SU-DHL-6 (cell line): ENCODE measurements around the gene PFKL.

ENCODE experiments used
- H2AFZ ChIP-seq: fragments of 200-600 bp; sonication (generic); 2 replicates; pipeline ENCODE4 v1.6.1; 2014; ENCODE audit warnings: low read depth, mild to moderate bottlenecking, moderate library complexity, mixed read lengths, antibody characterized with exemption, low read length; ENCODE audit not compliant: severe bottlenecking
- H3F3A ChIP-seq: fragments of 200-600 bp; shearing (Covaris generic); 2 replicates; pipeline ENCODE4 v1.6.0; 2016; ENCODE audit warnings: antibody characterized with exemption, mild to moderate bottlenecking; ENCODE audit not compliant: insufficient read depth
- H3K27ac ChIP-seq: fragments of 200-600 bp; sonication (generic); 2 replicates; pipeline ENCODE4 v1.5.1; 2016; ENCODE audit warnings: low read depth, mild to moderate bottlenecking, low read length, moderate library complexity, mixed read lengths
- H3K27me3 ChIP-seq: fragments of 200-600 bp; sonication (generic), shearing (Covaris generic); 2 replicates; pipeline ENCODE4 v1.6.0; 2014; ENCODE audit warnings: mild to moderate bottlenecking, low read length
- H3K36me3 ChIP-seq: fragments of 200-600 bp; sonication (generic); 2 replicates; pipeline ENCODE4 v1.6.1; 2014; ENCODE audit warnings: mild to moderate bottlenecking, low read length, mixed read lengths
- H3K4me2 ChIP-seq: fragments of 300-600, 200-600 bp; shearing (Covaris generic), sonication (generic); 2 replicates; pipeline ENCODE4 v1.6.0; 2014; ENCODE audit warnings: low read length, low read depth, mild to moderate bottlenecking; ENCODE audit not compliant: poor library complexity, severe bottlenecking
- H3K4me3 ChIP-seq: fragments of 200-600 bp; sonication (generic); 2 replicates; pipeline ENCODE4 v1.5.1; 2014; ENCODE audit warnings: antibody characterized with exemption, low read length, mild to moderate bottlenecking, mixed read lengths; ENCODE audit not compliant: insufficient read depth, poor library complexity, severe bottlenecking
- H3K79me2 ChIP-seq: fragments of 200-600 bp; sonication (generic); 2 replicates; pipeline ENCODE4 v1.6.1; 2014; ENCODE audit warnings: mild to moderate bottlenecking, low read length, moderate library complexity; ENCODE audit not compliant: insufficient read depth
- H3K9ac ChIP-seq: fragments of 200-600 bp; sonication (generic); 2 replicates; pipeline ENCODE4 v1.7.0; 2014; ENCODE audit warnings: mild to moderate bottlenecking, low read length
- H3K9me2 ChIP-seq: fragments of 200-600 bp; sonication (generic); replicated peaks from 2 replicates; pipeline ENCODE4 v1.6.1; 2014; ENCODE audit warnings: low read length; ENCODE audit not compliant: insufficient read depth
- H3K9me3 ChIP-seq: fragments of 200-600 bp; sonication (generic); 2 replicates; pipeline ENCODE4 v1.6.1; 2014; ENCODE audit warnings: low read length, mixed read lengths; ENCODE audit not compliant: insufficient read depth
- H4K20me1 ChIP-seq: fragments of 200-600 bp; sonication (generic); 2 replicates; pipeline ENCODE4 v1.6.1; 2014; ENCODE audit warnings: low read depth, mild to moderate bottlenecking, antibody characterized with exemption, low read length, moderate library complexity, mixed read lengths
- CTCF ChIP-seq: fragments of 200-600 bp; sonication (generic); IDR thresholded peaks from one replicate; pipeline ENCODE4 v1.5.1; 2017; ENCODE audit warnings: antibody characterized with exemption, mild to moderate bottlenecking, low read length, moderate library complexity; ENCODE audit not compliant: insufficient read depth, poor library complexity, severe bottlenecking
- EZH2phosphoT487 ChIP-seq: fragments of 200-600 bp; sonication (generic), shearing (Covaris generic); conservative IDR thresholded peaks from 2 replicates; pipeline ENCODE4 v1.6.1; 2018; ENCODE audit warnings: mild to moderate bottlenecking, antibody characterized with exemption, low read length, moderate library complexity, mixed read lengths

Gene PFKL

GRCh38 chr21:44370786-44371410 lies 71.0 kb downstream of the PFKL start:
- H3K4me2 ChIP-seq: no peak overlapping the region
- no peaks in the 10 kb centered on the region for H3K9me2 ChIP-seq
- no peak overlapping the region for H3K9ac ChIP-seq
- no peak overlapping the region for H3K4me3 ChIP-seq
- H3K36me3 ChIP-seq: no peaks in the 10 kb centered on the region
- no peaks in the 10 kb centered on the region for H3F3A ChIP-seq
- H2AFZ ChIP-seq: no peak overlapping the region
- no peaks in the 10 kb centered on the region for H3K9me3 ChIP-seq
- no peak overlapping the region for H3K27ac ChIP-seq
- H3K79me2 ChIP-seq: no peaks in the 10 kb centered on the region
- TF ChIP-seq EZH2phosphoT487: no peak
- no peak for TF ChIP-seq CTCF
- H3K27me3 ChIP-seq: no peaks in the 10 kb centered on the region
- H4K20me1 ChIP-seq: no peaks in the 10 kb centered on the region

GRCh38 chr21:44371596-44371995 lies 71.7 kb downstream of the PFKL start:
- no peak overlapping the region for H3K9ac ChIP-seq

DNA sequence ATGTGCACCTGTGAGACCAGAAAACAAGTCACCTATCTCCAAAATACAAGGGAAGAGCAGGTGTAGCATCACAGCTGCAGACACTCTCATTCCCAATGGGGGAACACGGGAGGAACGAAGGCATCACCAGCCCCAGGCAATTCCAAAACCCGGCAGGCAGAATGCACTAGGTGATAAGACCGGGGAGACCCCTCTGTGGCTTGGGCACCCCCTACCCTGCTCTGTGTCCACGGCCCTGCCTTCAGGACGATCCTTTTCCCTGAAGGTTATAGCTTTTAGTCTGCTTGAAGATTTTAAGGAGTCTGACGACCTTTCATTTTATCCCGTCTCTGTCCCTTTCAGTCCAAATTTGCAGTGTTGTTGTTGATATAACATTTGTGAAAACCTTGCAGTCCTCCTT lies 72.8 kb downstream of the PFKL start:
- Histone ChIP-seq H3K36me3 (no peaks in the 10 kb centered on the region), H4K20me1 (no peaks in the 10 kb centered on the region), H3F3A (no peaks in the 10 kb centered on the region), H3K79me2 (no peaks in the 10 kb centered on the region), H3K9ac (no peak overlapping the region), H3K4me2 (no peak overlapping the region), H3K9me2 (no peaks in the 10 kb centered on the region), H3K27me3 (no peaks in the 10 kb centered on the region), H2AFZ (no peak overlapping the region), H3K27ac (no peak overlapping the region), H3K4me3 (no peak overlapping the region), H3K9me3 (no peaks in the 10 kb centered on the region)
- TF ChIP-seq CTCF (no peak), EZH2phosphoT487 (no peak)

More at GRCh38 chr21:44371596-44371995, 71.7 kb downstream of the PFKL start:
- no peaks in the 10 kb centered on the region for H3K9me2 ChIP-seq
- no peak for TF ChIP-seq CTCF
- no peak for TF ChIP-seq EZH2phosphoT487
- H3K79me2 ChIP-seq: no peaks in the 10 kb centered on the region
- no peak overlapping the region for H3K4me3 ChIP-seq
- H3K27ac ChIP-seq: no peak overlapping the region
- H3K4me2 ChIP-seq: no peak overlapping the region
- H3K9me3 ChIP-seq: no peaks in the 10 kb centered on the region
- no peaks in the 10 kb centered on the region for H3K27me3 ChIP-seq
- no peaks in the 10 kb centered on the region for H4K20me1 ChIP-seq
- no peaks in the 10 kb centered on the region for H3F3A ChIP-seq
- H3K36me3 ChIP-seq: no peaks in the 10 kb centered on the region
- no peak overlapping the region for H2AFZ ChIP-seq
